GM23338 (cell line): ENCODE data around the gene REC8. TPM values are rescaled to one million over a fixed set of nuclear protein-coding genes. Genes with fewer than 3 reads are reported as not detected.

ENCODE experiments used
- ATAC-seq: fragments of 200-7000 bp; cut with Tn5 transposase; 3 replicates; pipeline ENCODE4 v1.9.1; 2020
- DNase-seq: peaks from one replicate; pipeline ENCODE4 v3.0.0-alpha.2; 2015; ENCODE audit warnings: low spot score
- H2AFZ ChIP-seq: fragments of 200-600 bp; sonication (generic); 2 replicates; pipeline ENCODE4 v1.8.0; 2016; ENCODE audit warnings: antibody characterized with exemption, mild to moderate bottlenecking, moderate library complexity
- H3F3A ChIP-seq: fragments of 200-600 bp; sonication (generic); replicated peaks from 2 replicates; pipeline ENCODE4 v1.8.0; 2017; ENCODE audit warnings: antibody characterized with exemption, mixed run types, low read depth
- H3K27ac ChIP-seq: fragments of 200-600 bp; sonication (generic); 2 replicates; pipeline ENCODE4 v1.6.1; 2016; ENCODE audit warnings: low read depth
- H3K27me3 ChIP-seq: fragments of 200-600 bp; sonication (generic); 2 replicates; pipeline ENCODE4 v1.8.0; 2016; ENCODE audit warnings: mild to moderate bottlenecking, mixed run types, moderate library complexity; ENCODE audit not compliant: insufficient read depth
- H3K36me3 ChIP-seq: fragments of 200-600 bp; sonication (generic); 2 replicates; pipeline ENCODE4 v1.8.0; 2016; ENCODE audit warnings: mild to moderate bottlenecking; ENCODE audit not compliant: insufficient read depth
- H3K4me1 ChIP-seq: fragments of 200-600 bp; sonication (generic); 2 replicates; pipeline ENCODE4 v1.8.0; 2016; ENCODE audit warnings: mild to moderate bottlenecking, moderate library complexity; ENCODE audit not compliant: insufficient read depth
- H3K4me2 ChIP-seq: fragments of 200-600 bp; sonication (generic); 2 replicates; pipeline ENCODE4 v1.7.1; 2017; ENCODE audit warnings: mixed run types
- H3K4me3 ChIP-seq: fragments of 200-600 bp; sonication (generic); 2 replicates; pipeline ENCODE4 v1.6.1; 2016; ENCODE audit warnings: mixed run types
- H3K79me2 ChIP-seq: fragments of 200-600 bp; sonication (generic); replicated peaks from 2 replicates; pipeline ENCODE4 v1.8.0; 2017; ENCODE audit warnings: mild to moderate bottlenecking; ENCODE audit not compliant: insufficient read depth
- H3K9me2 ChIP-seq: fragments of 200-600 bp; sonication (generic); 2 replicates; pipeline ENCODE4 v1.8.0; 2017; ENCODE audit not compliant: insufficient read depth
- H4K20me1 ChIP-seq: fragments of 200-600 bp; sonication (generic); replicated peaks from 2 replicates; pipeline ENCODE4 v1.8.0; 2017; ENCODE audit warnings: mild to moderate bottlenecking; ENCODE audit not compliant: insufficient read depth
- H3K27ac Mint-ChIP-seq: 2 replicates; pipeline ENCODE4 v1.8.0; 2020; ENCODE audit warnings: inconsistent platforms, mild to moderate bottlenecking, moderate library complexity, mixed read lengths
- H3K27me3 Mint-ChIP-seq: 3 replicates; pipeline ENCODE4 v1.8.0; 2022; ENCODE audit warnings: low read depth, mild to moderate bottlenecking, moderate library complexity, mixed read lengths, inconsistent platforms; ENCODE audit not compliant: insufficient read depth, poor library complexity
- H3K36me3 Mint-ChIP-seq: 3 replicates; pipeline ENCODE4 v1.8.0; 2021; ENCODE audit warnings: low read depth, mild to moderate bottlenecking, inconsistent platforms, moderate library complexity, mixed read lengths
- H3K4me1 Mint-ChIP-seq: 3 replicates; pipeline ENCODE4 v1.8.0; 2020; ENCODE audit warnings: mild to moderate bottlenecking, inconsistent platforms, mixed read lengths
- H3K4me3 Mint-ChIP-seq: 3 replicates; pipeline ENCODE4 v1.8.0; 2021; ENCODE audit warnings: moderate library complexity, mild to moderate bottlenecking, inconsistent platforms, mixed read lengths
- H3K9me3 Mint-ChIP-seq: 3 replicates; pipeline ENCODE4 v1.8.0; 2020; ENCODE audit warnings: moderate library complexity, mild to moderate bottlenecking, inconsistent platforms, mixed read lengths
- CREB1 ChIP-seq: fragments of 250-450 bp; sonication (Bioruptor Pico); IDR thresholded peaks from 2 replicates; pipeline ENCODE4 v1.5.0; 2020; ENCODE audit warnings: low read depth, mild to moderate bottlenecking, moderate library complexity
- EZH2 ChIP-seq: fragments of 200-600 bp; sonication (generic); IDR thresholded peaks from one replicate; pipeline ENCODE4 v1.8.0; 2017; ENCODE audit warnings: antibody characterized with exemption, mild to moderate bottlenecking, low read depth; ENCODE audit not compliant: unreplicated experiment
- EZH2phosphoT487 ChIP-seq: fragments of 200-600 bp; sonication (generic); IDR thresholded peaks from one replicate; pipeline ENCODE4 v1.8.1; 2018; ENCODE audit warnings: antibody characterized with exemption; ENCODE audit not compliant: unreplicated experiment
- JUNB ChIP-seq: IDR thresholded peaks from one replicate; pipeline ENCODE4 v1.6.1; 2016; ENCODE audit warnings: antibody characterized with exemption; ENCODE audit not compliant: unreplicated experiment
- NANOG ChIP-seq: IDR thresholded peaks from 2 replicates; pipeline ENCODE4 v1.6.1; 2016; ENCODE audit warnings: antibody characterized with exemption, borderline replicate concordance
- POLR2AphosphoS5 ChIP-seq: IDR thresholded peaks from 2 replicates; pipeline ENCODE4 v1.6.1; 2016; ENCODE audit warnings: antibody characterized with exemption, low read depth
- REST ChIP-seq: IDR thresholded peaks from one replicate; pipeline ENCODE4 v1.6.1; 2018; ENCODE audit warnings: antibody characterized with exemption; ENCODE audit not compliant: unreplicated experiment
- STAT1 ChIP-seq: IDR thresholded peaks from one replicate; pipeline ENCODE4 v1.6.1; 2016; ENCODE audit warnings: antibody characterized with exemption; ENCODE audit not compliant: unreplicated experiment
- ZNF114 ChIP-seq: fragments of 250-450 bp; sonication (Bioruptor Pico); IDR thresholded peaks from 2 replicates; pipeline ENCODE4 v1.5.0; 2020; ENCODE audit warnings: mild to moderate bottlenecking, moderate library complexity
- ZNF331 ChIP-seq: fragments of 250-450 bp; sonication (Bioruptor Pico); IDR thresholded peaks from 2 replicates; pipeline ENCODE4 v1.5.0; 2020; ENCODE audit warnings: low read depth, mild to moderate bottlenecking, moderate library complexity
- polyA plus RNA-seq: library from polyadenylated mRNA; unstranded; fragments of >200 nt; fragmentation: Nextera tagmentation; extraction: Ambion mirVana; gene quantifications from 2 replicates; pipeline ENCODE4 v1.2.1, GENCODE V29; 2016
- total RNA-seq: library from RNA; depleted of rRNA; stranded (reverse); fragments of >200 nt; shearing (Covaris generic); gene quantifications from 2 replicates; pipeline ENCODE4 v1.2.3, GENCODE V29; 2014
- TF ChIP-seq, protein P1 (sequence below): IDR thresholded peaks from 2 replicates; pipeline ENCODE4 v1.6.1; 2016; ENCODE audit warnings: antibody characterized with exemption

REC8 gene
- total and polyA plus RNA-seq, 2 experiments from 2014 or later = 25.7 to 36.8 TPM

DNA sequence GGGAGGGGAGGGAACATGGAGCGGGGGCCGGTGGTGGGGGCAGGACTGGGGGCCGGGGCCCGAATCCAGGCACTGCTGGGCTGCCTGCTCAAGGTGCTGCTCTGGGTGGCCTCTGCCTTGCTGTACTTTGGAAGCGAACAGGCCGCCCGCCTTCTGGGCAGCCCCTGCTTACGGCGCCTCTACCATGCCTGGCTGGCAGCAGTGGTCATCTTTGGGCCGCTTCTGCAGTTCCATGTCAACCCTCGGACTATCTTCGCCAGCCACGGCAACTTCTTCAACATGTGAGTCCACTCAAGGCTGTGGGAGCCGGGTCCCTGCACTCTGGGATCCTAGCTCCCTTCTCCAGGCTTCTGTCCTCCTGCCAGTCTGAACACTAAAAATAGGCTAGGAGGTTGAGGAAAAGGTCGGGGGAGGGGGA lies 40.3 kb upstream of the REC8 start:
- Histone ChIP-seq H4K20me1 (no peaks in the 10 kb centered on the region), H3K79me2 (no peaks in the 10 kb centered on the region), H3F3A (peaks cover 15% of the 10 kb centered on the region), H3K4me1 (peaks cover 10% of the 10 kb centered on the region; the same call in 1 of the 2 replicates), H3K36me3 (no peaks in the 10 kb centered on the region), H3K27ac (no peak overlapping the region), H3K9me2 (no peaks in the 10 kb centered on the region), H3K27me3 (no peaks in the 10 kb centered on the region), H2AFZ (no peak overlapping the region), H3K4me3 (no peak overlapping the region), H3K4me2 (no peak overlapping the region)
- DNase-seq (no peak), ATAC-seq (no peak)
- H3K27me3 Mint-ChIP-seq = peaks cover 7% of the 10 kb centered on the region
- H3K4me3 Mint-ChIP-seq = no peak overlapping the region
- peaks cover 17% of the 10 kb centered on the region for H3K4me1 Mint-ChIP-seq
- H3K9me3 Mint-ChIP-seq = no peaks in the 10 kb centered on the region
- no peak overlapping the region for H3K27ac Mint-ChIP-seq
- H3K36me3 Mint-ChIP-seq = no peaks in the 10 kb centered on the region; the same call in 2 of the 3 replicates
- TF ChIP-seq POLR2AphosphoS5 = no peak
- TF ChIP-seq ZNF114 = no peak
- TF ChIP-seq, protein P1, sequence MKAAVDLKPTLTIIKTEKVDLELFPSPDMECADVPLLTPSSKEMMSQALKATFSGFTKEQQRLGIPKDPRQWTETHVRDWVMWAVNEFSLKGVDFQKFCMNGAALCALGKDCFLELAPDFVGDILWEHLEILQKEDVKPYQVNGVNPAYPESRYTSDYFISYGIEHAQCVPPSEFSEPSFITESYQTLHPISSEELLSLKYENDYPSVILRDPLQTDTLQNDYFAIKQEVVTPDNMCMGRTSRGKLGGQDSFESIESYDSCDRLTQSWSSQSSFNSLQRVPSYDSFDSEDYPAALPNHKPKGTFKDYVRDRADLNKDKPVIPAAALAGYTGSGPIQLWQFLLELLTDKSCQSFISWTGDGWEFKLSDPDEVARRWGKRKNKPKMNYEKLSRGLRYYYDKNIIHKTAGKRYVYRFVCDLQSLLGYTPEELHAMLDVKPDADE = no peak
- no peak for TF ChIP-seq REST
- no peak for TF ChIP-seq JUNB
- TF ChIP-seq NANOG = no peak
- TF ChIP-seq ZNF331 = no peak

DNA sequence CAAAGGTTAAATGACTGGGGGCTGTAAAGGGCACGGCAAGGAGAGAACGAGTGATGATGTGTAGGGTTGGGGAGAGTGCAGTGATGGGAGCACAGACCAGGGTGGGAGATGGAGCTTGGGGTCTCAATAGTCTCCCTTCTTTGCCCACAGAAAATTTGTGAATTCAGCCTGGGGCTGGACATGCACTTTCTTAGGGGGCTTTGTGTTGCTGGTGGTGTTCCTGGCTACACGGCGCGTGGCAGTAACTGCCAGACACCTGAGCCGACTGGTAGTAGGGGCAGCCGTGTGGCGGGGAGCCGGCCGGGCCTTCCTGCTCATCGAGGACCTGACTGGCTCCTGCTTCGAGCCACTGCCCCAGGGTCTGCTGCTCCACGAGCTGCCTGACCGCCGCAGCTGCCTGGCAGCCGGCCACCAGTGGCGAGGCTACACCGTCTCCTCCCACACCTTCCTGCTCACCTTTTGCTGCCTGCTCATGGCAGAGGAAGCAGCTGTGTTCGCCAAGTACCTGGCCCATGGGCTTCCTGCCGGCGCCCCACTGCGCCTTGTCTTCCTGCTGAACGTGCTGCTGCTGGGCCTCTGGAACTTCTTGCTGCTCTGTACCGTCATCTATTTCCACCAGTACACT lies 39.7 kb upstream of the REC8 start:
- H3K27me3 ChIP-seq = no peaks in the 10 kb centered on the region
- H2AFZ ChIP-seq = no peak overlapping the region
- no peaks in the 10 kb centered on the region for H3K9me3 Mint-ChIP-seq
- H4K20me1 ChIP-seq = no peaks in the 10 kb centered on the region
- peaks cover 2% of the 10 kb centered on the region; the same call in 2 of the 3 replicates for H3K36me3 Mint-ChIP-seq
- peaks cover 12% of the 10 kb centered on the region for H3K27me3 Mint-ChIP-seq
- no peaks in the 10 kb centered on the region for H3K36me3 ChIP-seq
- no peak overlapping the region for H3K27ac Mint-ChIP-seq
- ATAC-seq = no peak
- DNase-seq = no peak
- H3K9me2 ChIP-seq = no peaks in the 10 kb centered on the region
- no peak overlapping the region; the same call in 2 of the 3 replicates for H3K4me3 Mint-ChIP-seq
- peaks cover 23% of the 10 kb centered on the region for H3K4me1 Mint-ChIP-seq
- peaks cover 15% of the 10 kb centered on the region for H3F3A ChIP-seq
- no peak overlapping the region for H3K27ac ChIP-seq
- H3K4me1 ChIP-seq = peaks cover 16% of the 10 kb centered on the region
- H3K79me2 ChIP-seq = no peaks in the 10 kb centered on the region
- no peak overlapping the region for H3K4me3 ChIP-seq
- no peak overlapping the region for H3K4me2 ChIP-seq
- no peak for TF ChIP-seq JUNB
- no peak for TF ChIP-seq EZH2
- TF ChIP-seq EZH2phosphoT487 = no peak
- TF ChIP-seq POLR2AphosphoS5 = no peak
- no peak for TF ChIP-seq STAT1
- no peak for TF ChIP-seq ZNF331
- TF ChIP-seq CREB1 (CRISPR knock-in tag) = no peak
- TF ChIP-seq, protein P1 = no peak
